GM21576 (cell line): ENCODE measurements around the gene ACOT7.
"Not testable (repeated sequence)": the region's sequence is repeated elsewhere in the genome, so short reads cannot be mapped to it uniquely, and the experiment has no call there.

ENCODE experiments used
- ATAC-seq: cut with Tn5 transposase; IDR thresholded peaks from one replicate; pipeline ENCODE4 v1.9.1; 2021; ENCODE audit warnings: mild to moderate bottlenecking, moderate library complexity; ENCODE audit not compliant: unreplicated experiment

ACOT7 gene

DNA sequence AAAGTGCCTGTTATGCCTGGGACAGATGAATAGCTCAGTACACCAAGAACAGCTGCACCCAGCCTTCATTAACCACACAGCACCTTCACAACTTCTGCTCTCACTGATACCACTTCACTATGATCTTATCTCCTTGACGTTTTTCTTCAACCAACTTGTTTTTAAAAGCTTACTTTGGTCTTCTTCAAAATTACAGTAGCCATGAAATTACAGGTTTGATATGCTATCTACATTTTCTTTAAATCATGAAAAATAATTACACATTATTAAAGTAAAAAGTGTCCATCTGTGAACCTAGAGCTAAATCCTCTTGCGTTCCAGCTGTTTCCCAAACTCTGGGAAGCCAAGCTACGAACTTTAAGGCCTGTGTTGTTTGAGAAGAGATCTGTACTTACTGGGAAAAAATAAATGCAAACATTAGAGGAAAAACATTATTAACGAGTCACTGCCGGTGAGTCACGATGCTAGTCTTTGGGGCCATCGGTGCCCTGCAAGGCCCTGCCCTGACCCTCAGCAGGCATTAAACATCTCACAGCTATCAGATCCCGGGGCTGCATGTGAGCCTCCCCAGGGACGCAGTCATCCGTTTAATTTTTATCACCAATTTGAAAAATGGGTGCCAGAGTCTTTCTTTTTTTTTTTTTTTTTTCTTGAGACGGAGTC is 76.3 kb downstream of the ACOT7 start:
- ATAC-seq, result no peak

DNA sequence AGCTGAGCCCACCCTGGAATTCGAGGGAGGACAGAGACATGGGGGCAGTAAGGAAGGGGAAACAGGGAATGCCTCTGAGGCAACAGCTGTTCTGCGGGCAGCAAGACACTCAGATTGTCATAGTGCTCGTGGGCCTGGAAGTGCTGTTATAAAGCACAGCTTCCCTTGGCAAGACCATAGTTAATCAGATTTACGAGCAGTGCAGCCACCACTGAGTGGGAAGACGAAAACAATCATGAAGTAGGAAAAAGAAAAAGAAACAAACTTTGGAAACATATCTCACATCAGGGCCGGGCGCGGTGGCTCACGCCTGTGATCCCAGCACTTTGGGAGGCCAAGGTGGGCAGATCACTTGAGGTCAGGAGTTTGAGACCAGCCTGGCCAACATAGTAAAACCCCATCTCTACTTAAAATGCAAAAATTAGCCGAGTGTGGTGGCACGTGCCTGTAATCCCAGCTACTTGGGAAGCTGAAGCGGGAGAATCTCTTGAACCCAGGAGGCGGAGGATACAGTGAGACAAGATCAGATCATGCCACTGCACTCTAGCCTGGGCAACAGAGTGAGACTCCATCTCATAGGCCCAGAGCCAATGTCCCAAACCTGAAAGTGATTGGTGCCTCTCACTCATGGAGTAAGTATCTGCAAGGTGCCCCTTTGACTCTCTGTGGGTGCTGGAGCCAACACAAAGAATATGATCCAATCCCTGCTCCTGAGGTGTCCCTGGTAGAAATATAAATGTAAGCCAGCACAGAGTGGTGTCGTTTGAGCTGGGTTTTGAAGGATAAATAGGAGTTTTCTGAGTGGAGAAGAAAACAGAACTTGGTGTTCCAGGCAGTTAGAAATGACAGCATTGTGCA is 77.1 kb downstream of the ACOT7 start:
- ATAC-seq, result no peak

DNA sequence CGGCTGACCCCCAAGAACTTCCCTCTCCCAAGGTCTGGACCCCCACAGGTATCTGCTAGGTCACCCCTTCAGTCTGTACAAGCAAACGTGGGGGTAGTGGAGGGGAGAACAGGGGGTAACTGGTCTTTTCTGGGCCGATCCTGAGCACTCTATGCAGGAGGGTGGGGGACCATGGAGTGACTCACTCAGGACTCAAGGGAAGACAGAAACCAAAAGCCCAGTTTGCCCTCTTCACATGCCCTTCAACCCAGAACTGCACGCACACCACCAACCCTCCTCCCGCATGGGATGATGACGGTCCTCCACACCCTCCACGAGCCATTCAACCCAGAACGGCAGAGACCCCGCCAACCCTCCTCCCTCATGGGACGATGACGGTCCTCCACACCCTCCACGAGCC is 79.1 kb downstream of the ACOT7 start:
- ATAC-seq, result no peak

- ATAC-seq, result no peak
Measured at GRCh38 chr1:6313393-6314200, 80.0 kb downstream of the ACOT7 start.

DNA sequence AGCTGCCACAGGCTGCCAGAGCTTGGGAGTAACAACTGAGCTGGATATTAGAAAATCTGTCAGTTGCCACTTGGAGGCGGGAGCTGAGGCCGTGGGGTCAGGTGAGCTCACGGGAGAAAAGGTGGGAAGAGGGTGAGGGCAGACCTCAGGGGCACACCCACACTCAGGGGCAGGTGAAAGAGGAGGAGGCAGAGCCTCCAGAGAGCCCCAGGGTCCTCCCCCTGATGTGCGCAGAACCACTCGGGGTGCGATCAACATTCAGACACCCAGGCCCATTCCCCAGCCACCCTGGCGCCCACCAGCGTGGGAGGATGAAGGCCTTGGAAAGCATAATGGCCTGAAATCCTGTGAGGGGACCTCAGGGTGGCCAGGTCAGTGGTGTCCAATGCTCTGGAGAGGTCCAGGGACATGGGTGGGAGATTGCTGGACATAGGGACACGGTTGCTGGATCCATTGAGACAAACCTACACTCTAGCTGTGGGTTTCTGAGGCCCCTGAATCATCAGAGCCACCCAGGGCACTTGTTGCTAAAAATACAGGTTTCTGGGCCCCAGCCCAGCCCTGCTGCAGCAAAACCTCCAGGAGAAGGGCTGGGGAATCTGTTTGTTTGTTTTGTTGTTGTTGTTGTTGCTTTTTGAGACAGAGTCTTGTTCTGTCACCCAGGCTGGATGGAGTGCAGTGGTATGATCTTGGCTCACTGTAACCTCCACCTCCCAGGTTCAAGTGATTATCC is 83.3 kb downstream of the ACOT7 start:
- ATAC-seq, result no peak

DNA sequence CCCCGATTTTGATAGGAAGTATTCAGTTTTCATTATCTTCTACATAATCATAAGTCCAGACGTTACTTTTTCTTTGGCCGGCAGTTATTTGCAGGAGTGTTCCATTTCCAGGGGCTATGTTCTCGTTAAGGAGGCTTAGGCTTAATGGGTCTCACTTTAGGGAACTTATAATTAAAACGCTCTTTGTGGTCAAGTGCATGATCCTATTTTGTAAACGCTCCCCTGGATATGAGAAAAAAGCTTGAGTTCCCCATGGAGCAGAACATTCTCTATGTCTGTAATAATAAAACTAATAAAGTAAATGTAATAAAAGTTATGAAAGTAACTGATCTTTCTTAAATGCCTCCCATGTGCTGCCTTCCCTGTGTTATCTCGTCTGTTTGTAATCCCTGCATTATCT is 84.0 kb downstream of the ACOT7 start:
- no peak for ATAC-seq

- ATAC-seq, result no peak
Measured at GRCh38 chr1:6308449-6308848, 85.1 kb downstream of the ACOT7 start.

- ATAC-seq, result not testable (repeated sequence)
Measured at GRCh38 chr1:6307682-6308081, 85.9 kb downstream of the ACOT7 start.

DNA sequence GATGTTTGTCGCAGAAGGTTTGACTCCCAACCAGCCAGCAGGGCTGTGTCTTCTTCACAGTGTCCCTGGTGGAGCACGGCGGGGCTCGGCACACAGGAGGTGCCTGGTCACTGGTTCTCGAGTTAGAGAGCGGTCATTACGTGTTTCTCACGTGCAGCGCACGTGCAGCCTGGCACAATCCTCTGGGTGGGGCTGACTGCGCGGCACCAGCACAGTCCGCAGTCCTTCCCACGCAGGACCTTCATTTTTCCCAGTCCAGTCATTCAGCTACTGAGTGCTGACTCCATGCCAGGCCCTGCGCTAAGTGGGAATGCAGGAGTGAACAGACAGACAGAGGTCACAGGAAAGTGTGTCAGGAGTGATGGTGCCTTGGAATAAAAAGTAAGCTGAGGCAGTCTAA is 86.5 kb downstream of the ACOT7 start:
- ATAC-seq, result no peak

DNA sequence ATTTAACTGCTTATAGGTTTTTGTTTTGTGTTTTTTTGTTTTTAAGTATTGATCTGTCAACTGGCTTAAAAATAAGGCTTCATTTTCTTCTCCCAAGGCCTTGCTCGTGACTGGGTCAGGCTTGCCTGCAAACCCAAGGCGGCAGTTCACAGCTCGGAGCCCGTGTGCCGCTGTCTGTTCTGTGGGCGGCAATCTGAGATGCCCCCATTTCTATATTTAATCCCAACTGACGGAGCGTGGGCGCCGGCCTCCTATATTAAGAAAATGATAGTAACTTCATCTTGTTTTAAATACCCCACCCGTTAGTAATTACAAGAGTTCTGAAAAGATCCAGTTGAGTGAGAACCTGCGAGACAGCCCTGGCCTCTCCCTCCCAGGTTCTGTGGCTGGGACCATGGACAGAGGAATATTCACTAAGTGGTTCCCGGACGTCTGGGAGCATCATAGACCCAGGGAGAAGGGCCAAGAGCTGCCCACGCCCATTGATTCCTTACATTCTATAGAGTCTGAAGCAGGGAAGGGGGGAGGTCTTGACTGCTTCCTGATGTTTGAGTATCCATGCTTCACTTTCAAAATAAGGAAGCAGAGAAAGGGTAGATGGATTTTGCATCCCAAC is 90.1 kb downstream of the ACOT7 start:
- ATAC-seq, result no peak

DNA sequence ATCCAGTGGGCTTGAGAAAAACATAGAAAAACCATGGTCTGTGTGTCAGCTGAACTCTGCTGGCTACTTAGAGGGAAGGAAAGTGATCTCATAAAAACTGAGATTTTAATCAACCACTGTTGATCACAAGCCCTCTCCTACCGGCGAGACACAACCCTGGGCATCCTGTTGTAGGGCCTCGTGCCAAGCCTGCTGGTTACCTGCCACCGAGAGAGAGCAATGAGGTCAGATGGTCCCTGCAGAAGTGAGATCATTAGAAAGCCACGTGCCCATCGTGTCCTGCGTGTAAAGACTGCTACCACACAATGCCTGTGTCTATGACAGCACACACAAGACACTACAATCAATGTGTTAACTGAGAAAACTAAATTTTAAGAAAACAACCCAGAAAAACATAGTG is 91.0 kb downstream of the ACOT7 start:
- no peak for ATAC-seq

- ATAC-seq, result no peak
Measured at GRCh38 chr1:6301526-6301925, 92.0 kb downstream of the ACOT7 start.

GRCh38 chr1:6300342-6301048 is 93.1 kb downstream of the ACOT7 start:
- ATAC-seq, result no peak

GRCh38 chr1:6299557-6300165 is 93.9 kb downstream of the ACOT7 start:
- ATAC-seq, result no peak

DNA sequence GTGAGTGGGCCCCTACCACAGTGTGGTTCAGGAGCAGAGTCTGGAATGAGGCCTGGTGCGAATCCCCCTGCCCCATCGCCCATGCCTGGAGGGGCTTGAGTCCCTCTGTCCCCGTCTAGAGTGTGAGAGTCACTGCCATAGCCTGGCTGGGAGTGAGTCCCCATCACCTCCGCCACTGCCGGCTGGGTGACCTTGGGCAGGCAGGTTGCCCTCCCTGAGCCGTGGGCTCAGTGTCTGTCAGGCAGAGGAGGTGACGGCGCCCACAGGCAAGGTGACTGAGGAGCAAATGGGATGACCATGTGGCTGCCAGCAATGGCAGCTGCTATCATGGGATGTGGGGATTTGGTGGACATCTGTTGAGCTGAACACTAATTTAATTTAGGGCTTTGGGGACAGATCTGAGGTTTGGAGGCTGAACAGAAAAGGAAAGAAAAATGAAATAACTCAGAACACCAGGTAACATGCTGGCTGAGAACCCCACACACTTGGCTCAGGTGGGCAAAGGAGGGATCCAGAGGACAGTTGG is 94.6 kb downstream of the ACOT7 start:
- ATAC-seq, result no peak

DNA sequence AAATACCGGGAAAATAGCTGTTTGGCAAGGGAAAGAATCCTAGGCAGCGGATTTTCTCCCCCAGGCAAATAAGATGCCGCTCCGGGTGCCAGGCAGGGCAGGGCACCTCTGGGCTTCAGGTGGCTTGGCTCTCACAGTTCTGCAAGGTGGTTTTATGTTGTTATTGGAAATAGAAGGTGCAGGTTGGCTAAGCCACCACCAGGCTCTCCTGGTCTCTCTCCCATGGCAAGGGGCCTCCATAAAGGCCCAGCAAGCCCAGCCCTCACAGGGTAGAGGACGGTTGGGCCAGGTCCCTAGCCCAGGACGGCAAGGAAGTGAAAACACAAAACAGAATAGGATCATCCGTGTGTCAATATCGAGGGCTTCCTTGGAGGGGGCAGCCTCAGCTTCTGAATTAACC is 95.0 kb downstream of the ACOT7 start:
- ATAC-seq, result no peak

DNA sequence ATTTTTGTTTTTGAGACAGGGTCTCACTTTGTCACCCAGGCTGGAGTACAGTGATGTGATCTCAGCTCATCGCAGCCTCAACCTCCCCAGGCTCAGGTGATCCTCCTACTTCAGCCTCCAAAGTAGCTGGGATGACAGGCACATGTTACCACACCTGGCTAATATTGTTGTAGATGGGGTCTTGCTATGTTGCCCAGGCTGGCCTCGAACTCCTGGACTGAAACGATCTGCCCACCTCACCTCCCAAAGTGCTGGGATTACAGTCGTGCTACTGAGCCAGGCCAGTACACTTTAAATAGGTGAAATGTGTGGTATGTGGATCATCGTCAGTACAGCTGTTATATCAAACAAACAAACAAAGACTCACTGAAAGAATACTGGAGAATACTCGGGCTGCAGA is 97.7 kb downstream of the ACOT7 start:
- no peak for ATAC-seq

DNA sequence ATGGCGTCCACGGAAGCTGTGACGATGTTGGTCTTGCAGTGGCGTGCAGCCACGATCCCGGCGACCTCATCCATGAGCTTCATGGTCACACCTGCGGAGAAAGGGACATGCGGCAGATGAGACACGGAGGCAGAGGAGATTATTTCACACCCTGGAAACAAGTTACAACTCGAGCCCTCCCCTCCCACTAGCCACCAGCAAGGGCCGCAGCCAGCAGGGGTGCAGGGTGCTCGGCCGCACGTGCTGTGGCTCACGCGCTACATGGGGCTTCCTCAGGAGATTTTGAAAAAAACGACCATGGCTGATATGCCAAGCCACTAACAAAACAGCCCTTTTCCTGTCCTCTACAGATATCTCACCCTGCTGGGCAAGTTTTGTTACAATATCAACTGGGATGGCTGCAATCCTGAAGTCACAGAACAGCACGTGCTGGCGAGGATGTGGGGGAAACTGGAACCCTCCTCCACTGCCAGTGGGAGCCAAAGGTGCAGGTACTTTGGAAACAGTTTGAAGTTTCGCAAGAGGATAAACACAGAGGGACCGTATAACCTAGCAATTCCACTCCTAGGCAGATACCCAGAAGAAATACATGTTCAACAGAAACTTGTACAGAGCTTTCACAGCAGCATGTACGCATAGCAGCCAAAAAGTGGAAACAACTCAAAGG is 98.5 kb downstream of the ACOT7 start:
- ATAC-seq, result no peak
